Spleen (tissue), 7 donors: ENCODE data around the gene STXBP6.

ENCODE experiments used
- POLR2A ChIP-seq, 3 donors: fragments of 450-650 bp; IDR thresholded peaks; one replicate each; pipeline ENCODE4 v1.5.1; 2017; ENCODE audit warnings: antibody characterized with exemption in 3 of 3, mild to moderate bottlenecking in 1 of 3
- POLR2AphosphoS5 ChIP-seq, 3 donors: sonication (generic); formaldehyde crosslinking; IDR thresholded peaks; one replicate each; pipeline ENCODE4 v1.5.1; 2017; ENCODE audit warnings: antibody characterized with exemption in 3 of 3
- TF ChIP-seq, protein P1 (sequence below), 11 experiments: fragments of 200-600 bp in 7 of 11; fragments of 450-650 bp in 4 of 11; sonication (generic) in 4 of 11; IDR thresholded peaks in 8 of 11; conservative IDR thresholded peaks in 3 of 11; 1 replicate in 7 of 11; 2 replicates in 4 of 11; pipeline versions ENCODE4 v1.4.0 to v1.8.0; 2016 to 2021; ENCODE audit warnings: antibody characterized with exemption in 11 of 11, inconsistent platforms in 4 of 11, mild to moderate bottlenecking in 1 of 11
- donor health status: DM: no; HTN: no; CAD: no; lungs with moderate emphysema.
- donor health status: DM: no; HTN: no; CAD: no.
- donor health status: DM: no; HTN: no; CAD: no.

DNA sequence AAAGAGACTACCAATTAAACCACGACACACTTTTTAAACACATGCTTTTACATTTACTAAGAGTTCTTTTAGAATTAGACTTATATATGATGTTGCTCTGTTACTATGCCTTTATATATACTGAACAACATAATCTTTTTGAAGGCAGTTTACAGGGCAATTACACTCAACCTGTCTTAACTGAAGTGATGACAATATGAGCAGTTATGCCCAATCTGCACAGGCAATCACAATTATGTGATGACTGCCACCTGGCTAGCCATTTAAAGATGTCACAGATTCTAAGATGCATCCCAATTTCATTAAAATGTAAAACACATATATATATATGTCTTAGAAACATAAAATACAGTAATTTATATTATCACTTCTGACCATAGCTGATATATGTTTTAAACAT is 112.6 kb downstream of the STXBP6 start:
- TF ChIP-seq, protein P1, sequence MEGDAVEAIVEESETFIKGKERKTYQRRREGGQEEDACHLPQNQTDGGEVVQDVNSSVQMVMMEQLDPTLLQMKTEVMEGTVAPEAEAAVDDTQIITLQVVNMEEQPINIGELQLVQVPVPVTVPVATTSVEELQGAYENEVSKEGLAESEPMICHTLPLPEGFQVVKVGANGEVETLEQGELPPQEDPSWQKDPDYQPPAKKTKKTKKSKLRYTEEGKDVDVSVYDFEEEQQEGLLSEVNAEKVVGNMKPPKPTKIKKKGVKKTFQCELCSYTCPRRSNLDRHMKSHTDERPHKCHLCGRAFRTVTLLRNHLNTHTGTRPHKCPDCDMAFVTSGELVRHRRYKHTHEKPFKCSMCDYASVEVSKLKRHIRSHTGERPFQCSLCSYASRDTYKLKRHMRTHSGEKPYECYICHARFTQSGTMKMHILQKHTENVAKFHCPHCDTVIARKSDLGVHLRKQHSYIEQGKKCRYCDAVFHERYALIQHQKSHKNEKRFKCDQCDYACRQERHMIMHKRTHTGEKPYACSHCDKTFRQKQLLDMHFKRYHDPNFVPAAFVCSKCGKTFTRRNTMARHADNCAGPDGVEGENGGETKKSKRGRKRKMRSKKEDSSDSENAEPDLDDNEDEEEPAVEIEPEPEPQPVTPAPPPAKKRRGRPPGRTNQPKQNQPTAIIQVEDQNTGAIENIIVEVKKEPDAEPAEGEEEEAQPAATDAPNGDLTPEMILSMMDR (IDR thresholded peaks at IDR 0.05 in 8 of 11, conservative IDR thresholded peaks at IDR 0.05 in 3 of 11), result no peak
- TF ChIP-seq POLR2AphosphoS5 (IDR thresholded peaks at IDR 0.05) (no peak), POLR2A (IDR thresholded peaks at IDR 0.05) (no peak)
